ENCODE measurements around the gene GPR156.
"Not testable (repeated sequence)": the region's sequence is repeated elsewhere in the genome, so short reads cannot be mapped to it uniquely, and the experiment has no call there.

Gene GPR156

GRCh38 chr3:120272286-120272685, 12.7 kb downstream of the GPR156 start:
- no peak for DNase-seq

- no peak for DNase-seq
Measured at GRCh38 chr3:120265989-120266388, 19.0 kb downstream of the GPR156 start.

GRCh38 chr3:120264963-120265362, 20.1 kb downstream of the GPR156 start:
- no peak for DNase-seq

- no peak for DNase-seq
Measured at GRCh38 chr3:120263792-120264191, 21.2 kb downstream of the GPR156 start.

- DNase-seq, result no peak
Measured at GRCh38 chr3:120258009-120258408, 27.0 kb downstream of the GPR156 start.

GRCh38 chr3:120245386-120245785, 39.6 kb downstream of the GPR156 start:
- DNase-seq, result no peak

- no peak for DNase-seq
Measured at GRCh38 chr3:120244834-120245225, 40.2 kb downstream of the GPR156 start.

GRCh38 chr3:120239644-120240043, 45.4 kb downstream of the GPR156 start:
- no peak for DNase-seq

GRCh38 chr3:120227710-120228347, 57.2 kb downstream of the GPR156 start:
- no peak for DNase-seq

GRCh38 chr3:120224237-120224636, 60.8 kb downstream of the GPR156 start:
- no peak for DNase-seq

GRCh38 chr3:120218981-120219380, 66.0 kb downstream of the GPR156 start:
- no peak for DNase-seq

- not testable (repeated sequence) for DNase-seq
Measured at GRCh38 chr3:120216633-120217032, 68.4 kb downstream of the GPR156 start.

- DNase-seq, result no peak
Measured at GRCh38 chr3:120214176-120214575, 70.8 kb downstream of the GPR156 start.

- no peak for DNase-seq
Measured at GRCh38 chr3:120212505-120212904, 72.5 kb downstream of the GPR156 start.

- no peak for DNase-seq
Measured at GRCh38 chr3:120209425-120209824, 75.6 kb downstream of the GPR156 start.

GRCh38 chr3:120204338-120204737, 80.7 kb downstream of the GPR156 start:
- no peak for DNase-seq

GRCh38 chr3:120203621-120204020, 81.4 kb downstream of the GPR156 start:
- DNase-seq, result no peak

GRCh38 chr3:120203016-120203415, 82.0 kb downstream of the GPR156 start:
- no peak for DNase-seq

GRCh38 chr3:120202363-120202762, 82.7 kb downstream of the GPR156 start:
- no peak for DNase-seq

GRCh38 chr3:120200493-120201235, 84.4 kb downstream of the GPR156 start:
- no peak for DNase-seq

GRCh38 chr3:120198305-120198878, 86.6 kb downstream of the GPR156 start:
- DNase-seq, result no peak

GRCh38 chr3:120196812-120197211, 88.2 kb downstream of the GPR156 start:
- no peak for DNase-seq

GRCh38 chr3:120196333-120196732, 88.7 kb downstream of the GPR156 start:
- no peak for DNase-seq

- no peak for DNase-seq
Measured at GRCh38 chr3:120193554-120193953, 91.5 kb downstream of the GPR156 start.

All from activated naive CD4-positive, alpha-beta T cell treated with Interleukin-2 at 50 U/mL for 16 hours (primary cell).